ENCODE measurements around the gene ZNF804A.
"Not testable (repeated sequence)": the region's sequence is repeated elsewhere in the genome, so short reads cannot be mapped to it uniquely, and the experiment has no call there.

The ZNF804A gene

GRCh38 chr2:184815824-184816223 lies 217.5 kb downstream of the ZNF804A start:
- DNase-seq (ENCODE audit: low spot score) (no peak), FAIRE-seq (no peak)

DNA sequence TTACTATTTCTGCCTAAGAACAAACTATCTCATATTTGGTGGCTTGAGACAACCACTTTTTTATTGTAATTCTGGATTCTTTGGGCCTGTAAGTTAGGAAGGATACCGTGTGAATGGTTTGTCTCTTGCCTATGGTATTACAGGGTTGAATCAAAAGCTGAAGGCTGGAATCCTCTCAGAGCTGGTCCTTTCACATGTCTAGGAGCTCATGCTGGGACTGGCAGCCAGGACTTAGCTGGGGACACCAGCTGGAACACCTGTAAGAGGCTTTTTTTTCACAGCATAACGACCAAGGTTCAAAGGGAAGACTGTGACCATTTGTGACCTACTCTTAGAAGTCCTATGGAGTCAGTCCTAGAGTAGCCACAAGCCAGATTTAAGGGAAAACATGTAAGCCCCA lies 226.3 kb downstream of the ZNF804A start:
- FAIRE-seq (no peak), DNase-seq (ENCODE audit: low spot score) (no peak)

GRCh38 chr2:184830531-184830930 lies 232.2 kb downstream of the ZNF804A start:
- DNase-seq (ENCODE audit: low spot score) (no peak), FAIRE-seq (no peak)

GRCh38 chr2:184834699-184835397 lies 236.5 kb downstream of the ZNF804A start:
- FAIRE-seq = no peak
- no peak for DNase-seq (ENCODE audit: low spot score)

DNA sequence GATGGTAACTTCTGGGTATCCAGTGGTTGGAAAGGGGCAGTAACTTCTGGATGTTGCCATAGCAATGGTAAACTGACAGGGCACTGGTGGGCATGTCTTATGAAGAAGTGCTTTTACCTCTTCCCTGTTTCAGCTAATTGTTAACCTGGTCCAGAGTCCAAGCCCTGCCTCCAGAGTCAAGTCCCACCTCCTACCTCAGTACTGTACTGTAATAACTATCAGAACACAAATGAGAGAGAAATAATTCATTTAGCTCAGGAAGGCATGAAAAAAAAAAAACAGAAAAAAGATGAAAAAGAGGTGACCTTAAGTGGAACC lies 237.0 kb downstream of the ZNF804A start:
- DNase-seq (ENCODE audit: low spot score) (no peak), FAIRE-seq (no peak)

DNA sequence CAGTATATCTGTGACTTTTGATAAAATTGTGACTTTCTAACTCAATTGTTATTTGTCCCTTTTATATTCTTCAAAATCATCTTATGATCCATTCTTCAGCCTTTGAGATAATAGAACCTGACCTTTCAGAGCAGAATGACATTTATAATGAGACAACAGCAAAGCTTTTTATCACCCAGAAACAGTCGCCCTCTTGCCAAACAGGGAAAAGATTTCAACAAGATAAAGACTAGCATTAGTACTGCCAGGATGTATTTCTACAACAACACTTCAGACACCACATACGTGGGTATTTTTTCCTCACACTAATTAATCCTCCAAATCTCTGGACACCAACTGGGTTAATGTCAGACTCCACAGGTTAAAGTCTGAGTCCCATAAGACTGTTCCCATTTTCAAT lies 249.0 kb downstream of the ZNF804A start:
- FAIRE-seq = no peak
- DNase-seq (ENCODE audit: low spot score) = no peak

DNA sequence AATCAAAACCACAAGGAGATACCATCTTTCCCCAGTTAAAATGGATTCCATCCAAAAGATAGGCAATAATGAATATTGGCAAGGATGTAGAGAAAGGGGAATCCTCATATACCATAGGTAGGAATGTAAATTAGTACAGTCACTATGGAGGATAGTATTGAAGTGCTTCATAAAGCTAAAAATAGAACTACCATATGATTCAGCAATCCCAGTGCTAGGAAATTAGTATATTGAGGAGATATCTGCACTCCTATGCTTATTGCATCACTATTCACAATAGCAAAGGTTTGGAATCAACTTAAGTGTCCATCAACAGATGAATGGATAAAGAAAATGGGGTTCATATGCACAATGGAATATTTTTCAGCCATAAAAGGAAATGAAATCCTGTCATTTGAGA lies 251.2 kb downstream of the ZNF804A start:
- DNase-seq (ENCODE audit: low spot score) (no peak), FAIRE-seq (no peak)

DNA sequence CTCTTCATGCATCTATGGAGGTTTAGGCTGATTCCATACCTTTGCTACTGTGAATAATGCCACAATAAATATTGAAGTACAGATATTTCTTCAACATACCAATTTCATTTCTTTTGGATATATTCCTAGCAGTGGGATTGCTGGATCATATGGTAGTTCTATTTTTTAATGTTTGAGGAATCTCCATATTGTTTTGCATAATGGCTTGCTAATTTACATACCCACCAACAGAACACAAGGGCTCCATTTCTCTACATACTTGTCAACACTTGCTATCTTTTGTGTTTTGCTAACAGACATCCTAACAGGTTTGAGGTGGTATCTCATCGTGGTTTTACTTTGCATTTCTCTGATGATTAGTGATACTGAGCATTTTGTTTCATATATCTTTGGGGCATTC lies 253.2 kb downstream of the ZNF804A start:
- no peak for FAIRE-seq

GRCh38 chr2:184859187-184859586 lies 260.9 kb downstream of the ZNF804A start:
- no peak for DNase-seq (ENCODE audit: low spot score)
- FAIRE-seq = no peak

More for the DNA sequence above, 253.2 kb downstream of the ZNF804A start:
- DNase-seq (ENCODE audit: low spot score) = no peak

- FAIRE-seq (no peak), DNase-seq (ENCODE audit: low spot score) (no peak)
Measured at GRCh38 chr2:184860744-184861143, 262.4 kb downstream of the ZNF804A start.

GRCh38 chr2:184875212-184875611 lies 276.9 kb downstream of the ZNF804A start:
- DNase-seq (ENCODE audit: low spot score) (no peak), FAIRE-seq (no peak)

GRCh38 chr2:184875911-184876310 lies 277.6 kb downstream of the ZNF804A start:
- FAIRE-seq = no peak
- DNase-seq (ENCODE audit: low spot score) = no peak

GRCh38 chr2:184877909-184878308 lies 279.6 kb downstream of the ZNF804A start:
- FAIRE-seq = no peak
- DNase-seq (ENCODE audit: low spot score) = no peak

GRCh38 chr2:184879671-184880070 lies 281.3 kb downstream of the ZNF804A start:
- DNase-seq (ENCODE audit: low spot score) = peak; percentile 12
- no peak for FAIRE-seq

DNA sequence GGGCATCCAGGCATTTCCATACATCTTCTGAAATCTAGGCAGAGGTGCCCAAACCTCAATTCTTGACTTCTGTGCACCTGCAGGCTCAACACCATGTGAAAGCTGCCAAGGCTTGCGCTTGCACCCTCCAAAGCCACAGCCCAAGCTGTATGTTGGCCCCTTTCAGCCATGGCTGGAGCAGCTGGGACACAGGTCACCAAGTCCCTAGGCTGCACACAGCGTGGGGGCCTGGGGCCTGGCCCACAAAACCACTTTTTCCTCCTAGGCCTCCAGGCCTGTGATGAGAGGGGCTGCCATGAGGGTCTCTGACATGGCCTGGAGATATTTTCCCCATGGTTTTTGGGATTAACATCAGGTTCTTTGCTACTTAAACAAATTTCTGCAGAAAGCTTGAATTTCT lies 288.3 kb downstream of the ZNF804A start:
- not testable (repeated sequence) for DNase-seq (ENCODE audit: low spot score); FAIRE-seq

GRCh38 chr2:184890311-184890710 lies 292.0 kb downstream of the ZNF804A start:
- no peak for DNase-seq (ENCODE audit: low spot score)
- FAIRE-seq = no peak

DNA sequence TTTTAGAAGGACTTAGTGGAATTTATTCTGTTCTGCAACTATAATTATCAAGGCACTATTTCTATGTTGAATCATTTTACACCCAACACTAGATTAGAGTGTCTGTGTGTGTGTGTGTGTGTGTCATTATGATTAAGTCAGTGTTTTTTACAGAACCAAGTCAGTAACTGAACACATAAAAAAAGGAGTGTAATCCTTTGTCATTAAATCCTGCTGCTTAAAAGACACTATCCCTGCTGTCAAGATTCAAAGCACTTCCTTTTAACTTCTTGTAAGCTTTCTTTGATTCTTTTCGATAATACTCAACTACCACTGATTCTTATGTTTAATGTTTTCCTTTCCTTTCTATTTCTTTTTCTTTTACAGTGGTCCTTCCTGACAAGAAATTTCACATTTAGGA lies 306.7 kb downstream of the ZNF804A start:
- DNase-seq (ENCODE audit: low spot score) (no peak), FAIRE-seq (no peak)

DNA sequence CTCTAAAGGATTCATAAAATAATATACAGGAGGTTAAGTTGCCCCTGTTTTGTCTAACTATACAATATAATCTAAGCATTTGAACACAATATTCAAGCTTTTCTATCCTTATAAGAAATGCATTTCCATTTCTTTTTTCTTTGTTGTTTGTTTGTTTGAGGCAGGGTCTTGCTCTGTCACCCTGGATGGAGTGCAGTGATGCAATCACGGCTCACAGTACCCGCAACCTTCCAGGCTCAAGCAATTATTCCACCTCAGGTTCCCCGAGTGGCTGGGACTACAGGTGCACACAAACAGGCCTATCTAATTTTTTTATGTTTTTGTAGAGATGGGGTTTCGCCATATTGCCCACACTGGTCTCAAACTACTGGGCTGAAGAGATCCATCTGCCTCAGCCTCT lies 307.8 kb downstream of the ZNF804A start:
- FAIRE-seq (no peak), DNase-seq (ENCODE audit: low spot score) (no peak)

- FAIRE-seq = no peak
- no peak for DNase-seq (ENCODE audit: low spot score)
Measured at GRCh38 chr2:184906709-184907108, 308.4 kb downstream of the ZNF804A start.

- DNase-seq (ENCODE audit: low spot score) = no peak
- FAIRE-seq = no peak
Measured at GRCh38 chr2:184908966-184909365, 310.6 kb downstream of the ZNF804A start.

- DNase-seq (ENCODE audit: low spot score) (no peak), FAIRE-seq (no peak)
Measured at GRCh38 chr2:184920451-184920965, 322.2 kb downstream of the ZNF804A start.

- FAIRE-seq (no peak), DNase-seq (ENCODE audit: low spot score) (no peak)
Measured at GRCh38 chr2:184921676-184922075, 323.3 kb downstream of the ZNF804A start.

- DNase-seq (ENCODE audit: low spot score) = no peak
- FAIRE-seq = no peak
Measured at GRCh38 chr2:184923751-184924150, 325.4 kb downstream of the ZNF804A start.

GRCh38 chr2:184927040-184927439 lies 328.7 kb downstream of the ZNF804A start:
- DNase-seq (ENCODE audit: low spot score) = no peak

More at GRCh38 chr2:184927040-184927439, 328.7 kb downstream of the ZNF804A start:
- FAIRE-seq = no peak
